NCI-H1694 (cell line): ENCODE data around the gene SLC6A19.

Source experiments
- DNase-seq: peaks from one replicate; lab custom pipeline; 2025; lab: John Stamatoyannopoulos, UW

Gene SLC6A19

DNA sequence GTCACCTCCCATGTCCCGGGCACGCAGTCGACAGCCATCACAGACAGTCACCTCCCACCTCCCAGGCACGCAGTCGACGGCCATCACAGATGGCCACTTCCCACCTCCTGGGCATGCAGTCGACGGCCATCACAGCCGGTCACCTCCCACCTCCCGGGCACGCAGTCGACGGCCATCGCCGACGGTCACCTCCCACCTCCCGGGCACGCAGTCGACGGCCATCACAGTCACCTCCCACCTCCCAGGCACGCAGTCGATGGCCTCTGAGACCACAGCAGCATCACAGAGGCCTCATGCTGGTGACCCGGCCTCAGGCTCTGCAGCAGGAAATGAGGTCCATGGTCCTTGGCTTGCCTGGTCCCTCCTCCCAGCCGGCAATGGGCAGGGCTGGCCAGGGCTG lies 5.5 kb upstream of the SLC6A19 start:
- no peak for DNase-seq

GRCh38 chr5:1196562-1196961 lies 4.8 kb upstream of the SLC6A19 start:
- no peak for DNase-seq

- DNase-seq = no peak
These were observed 3.3 kb upstream of the SLC6A19 start for GRCh38 chr5:1197876-1198666.

DNA sequence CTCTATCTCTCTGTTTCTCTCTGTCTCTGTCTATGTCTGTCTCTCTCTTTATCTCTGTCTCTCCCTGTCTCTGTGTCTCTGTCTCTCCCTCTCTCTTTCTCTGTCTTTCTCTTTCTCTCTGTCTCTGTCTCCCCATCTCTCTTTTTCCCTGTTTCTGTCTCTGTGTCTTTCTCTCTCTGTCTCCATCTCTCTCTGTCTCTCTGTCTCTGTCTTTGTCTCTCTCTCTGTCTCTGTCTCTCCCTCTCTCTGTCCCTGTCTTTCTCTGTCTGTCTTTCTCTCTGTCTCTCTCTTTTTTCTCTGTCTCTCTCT lies 2.1 kb upstream of the SLC6A19 start:
- no peak for DNase-seq

- no peak for DNase-seq
These were observed 1.5 kb upstream of the SLC6A19 start for GRCh38 chr5:1199649-1200494.

DNA sequence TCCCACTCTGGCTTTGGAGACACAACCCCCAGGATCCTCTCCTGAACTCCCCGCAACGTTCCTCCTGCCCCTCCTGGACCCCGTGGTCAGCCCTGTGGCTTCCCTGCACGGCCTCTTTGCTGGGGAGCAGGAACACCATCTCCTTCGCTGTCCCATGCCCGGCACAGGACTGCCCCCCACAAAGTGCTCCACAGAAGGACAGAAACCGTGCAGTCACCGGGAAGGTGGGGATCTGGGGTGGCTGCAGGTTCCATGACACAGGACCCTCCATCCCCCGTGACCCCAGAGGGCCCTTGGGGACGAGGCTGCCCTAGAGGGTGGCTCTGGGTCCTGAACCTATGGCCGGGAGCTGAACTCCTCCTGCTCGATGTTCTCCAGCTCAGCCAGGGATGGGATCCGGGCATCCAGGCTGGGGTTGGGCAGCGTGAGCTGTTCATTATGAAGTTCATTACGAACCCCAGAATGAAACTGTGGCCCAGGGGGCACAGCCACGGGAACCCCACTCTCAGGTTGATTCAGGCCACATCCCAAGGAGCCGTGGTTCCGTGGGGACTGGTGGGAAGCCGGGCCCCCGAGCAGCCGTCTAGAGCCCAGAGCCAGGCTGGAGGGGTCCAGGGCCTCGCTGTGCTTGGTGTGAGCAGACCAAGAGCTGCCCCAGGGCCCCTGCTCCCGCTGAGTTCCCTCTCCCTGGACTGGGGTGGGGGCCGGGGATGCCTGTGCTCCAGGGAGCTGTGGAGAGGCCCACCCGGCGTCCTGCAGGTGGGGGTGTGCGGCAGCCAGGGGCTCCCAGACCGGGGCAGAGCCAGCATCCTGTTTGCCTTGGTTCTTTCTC lies 684 bp upstream of the SLC6A19 start:
- DNase-seq = no peak

GRCh38 chr5:1202026-1202797 lies 817 bp downstream of the SLC6A19 start:
- no peak for DNase-seq

- no peak for DNase-seq
These were observed 1.4 kb downstream of the SLC6A19 start for GRCh38 chr5:1202798-1203185.

GRCh38 chr5:1203311-1203967 lies 2.0 kb downstream of the SLC6A19 start:
- DNase-seq = no peak

DNA sequence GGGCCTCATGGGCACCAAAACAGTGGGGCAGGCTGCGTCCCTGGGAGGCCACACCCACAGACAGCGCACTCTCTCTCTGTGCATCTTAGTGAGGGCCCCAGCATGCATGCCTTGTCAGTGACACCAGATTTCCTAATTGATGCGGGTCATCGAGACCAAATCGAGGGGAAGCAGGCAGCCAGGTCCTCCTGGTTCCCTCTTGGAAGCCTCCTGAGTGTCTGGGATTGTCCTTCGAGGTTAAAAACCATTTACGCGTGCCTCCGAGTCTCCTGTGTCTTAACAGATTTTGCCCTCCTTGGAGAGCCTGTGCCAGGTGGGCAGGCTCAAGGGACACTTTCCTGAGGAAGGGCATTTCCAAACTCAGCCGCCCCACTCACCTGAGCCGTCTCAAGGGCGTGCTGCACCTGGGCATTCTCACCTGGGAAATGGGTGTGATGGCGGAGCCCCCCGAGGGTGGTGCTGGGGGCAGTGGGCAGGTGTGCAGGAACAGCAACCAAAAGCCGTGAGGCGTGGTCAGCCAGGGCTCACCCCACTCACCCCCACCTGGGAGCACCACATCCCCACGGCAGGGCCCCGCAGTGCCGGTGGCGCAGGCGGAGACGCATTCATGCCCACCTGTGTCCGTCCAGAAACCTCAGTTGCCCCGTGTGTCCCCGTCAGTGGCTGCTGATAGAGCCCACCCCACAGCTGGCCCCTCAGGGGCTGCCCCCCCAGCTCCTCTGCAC lies 2.7 kb downstream of the SLC6A19 start:
- no peak for DNase-seq

GRCh38 chr5:1204693-1205242 lies 3.4 kb downstream of the SLC6A19 start:
- peak; percentile 59 for DNase-seq

- DNase-seq = no peak
These were observed 4.1 kb downstream of the SLC6A19 start for GRCh38 chr5:1205255-1206180.

DNA sequence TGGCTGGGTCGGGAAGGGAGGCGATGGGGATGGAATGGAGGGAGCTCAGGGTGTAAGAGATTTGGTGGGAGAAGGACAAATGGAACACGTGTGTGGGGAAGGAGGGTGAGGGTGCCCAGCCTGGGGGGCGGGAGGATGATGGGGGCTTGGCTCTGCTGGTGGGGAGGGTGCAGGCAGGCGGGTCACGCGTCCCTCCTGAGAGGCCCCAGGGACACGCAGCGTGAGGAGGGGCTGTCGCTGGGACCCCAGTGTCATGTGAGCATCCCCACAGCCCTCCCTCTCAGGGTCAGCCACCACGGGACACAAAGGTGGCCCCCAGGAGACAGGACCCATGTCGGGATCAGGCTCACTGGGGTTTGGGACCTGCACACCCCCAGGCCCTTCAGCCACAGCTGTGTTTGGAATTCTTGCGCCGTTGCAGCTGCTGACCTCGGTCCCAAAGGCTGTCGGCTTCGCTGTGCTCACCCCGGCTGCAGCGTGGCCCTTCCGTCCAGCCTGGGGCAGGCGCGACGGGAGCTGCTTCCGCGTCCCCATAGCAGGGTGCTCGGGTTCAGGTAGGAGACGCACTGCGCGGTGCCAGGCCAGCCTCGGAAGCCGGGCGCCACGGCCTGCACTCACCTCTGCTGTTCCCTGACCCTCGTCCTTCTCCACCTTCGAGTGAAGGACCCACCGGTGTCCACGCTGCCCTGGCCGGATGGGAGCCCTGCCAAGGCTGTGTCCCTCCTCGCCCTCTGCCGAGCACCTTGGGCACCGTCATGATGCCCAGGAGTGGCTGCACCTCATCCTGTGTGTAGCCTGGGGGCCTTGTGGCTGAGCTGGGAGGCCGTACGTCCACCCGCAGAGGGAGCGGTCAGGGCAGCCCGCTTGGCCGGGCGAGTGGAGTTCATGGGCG lies 5.4 kb downstream of the SLC6A19 start:
- no peak for DNase-seq

- DNase-seq = no peak
These were observed 6.2 kb downstream of the SLC6A19 start for GRCh38 chr5:1207555-1207954.

DNA sequence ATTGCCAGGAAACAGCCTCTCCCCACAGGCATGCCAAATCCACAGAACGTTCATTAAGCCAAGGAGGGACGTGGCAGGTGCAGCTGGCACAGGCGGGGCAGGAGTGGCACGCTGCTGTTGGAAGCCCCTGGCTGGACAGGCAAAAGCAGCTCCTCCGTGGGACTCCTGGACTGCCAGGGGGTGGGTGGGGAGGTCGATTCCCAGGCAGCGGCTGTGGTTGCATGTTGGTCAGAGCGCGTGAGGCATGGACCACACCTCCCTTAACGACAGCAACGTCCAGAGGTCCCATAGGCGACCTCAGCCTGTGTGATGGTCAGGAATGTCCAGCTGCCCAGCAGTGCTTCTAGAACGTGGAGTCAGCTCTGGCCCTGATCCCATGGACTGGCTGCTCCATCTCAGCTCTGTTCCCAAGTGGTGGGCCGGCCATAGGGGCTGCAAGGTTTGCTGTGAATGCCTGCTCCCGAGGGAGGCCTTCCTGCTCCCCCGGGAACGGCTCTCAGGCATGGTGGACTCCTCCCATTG lies 6.9 kb downstream of the SLC6A19 start:
- DNase-seq = no peak

DNA sequence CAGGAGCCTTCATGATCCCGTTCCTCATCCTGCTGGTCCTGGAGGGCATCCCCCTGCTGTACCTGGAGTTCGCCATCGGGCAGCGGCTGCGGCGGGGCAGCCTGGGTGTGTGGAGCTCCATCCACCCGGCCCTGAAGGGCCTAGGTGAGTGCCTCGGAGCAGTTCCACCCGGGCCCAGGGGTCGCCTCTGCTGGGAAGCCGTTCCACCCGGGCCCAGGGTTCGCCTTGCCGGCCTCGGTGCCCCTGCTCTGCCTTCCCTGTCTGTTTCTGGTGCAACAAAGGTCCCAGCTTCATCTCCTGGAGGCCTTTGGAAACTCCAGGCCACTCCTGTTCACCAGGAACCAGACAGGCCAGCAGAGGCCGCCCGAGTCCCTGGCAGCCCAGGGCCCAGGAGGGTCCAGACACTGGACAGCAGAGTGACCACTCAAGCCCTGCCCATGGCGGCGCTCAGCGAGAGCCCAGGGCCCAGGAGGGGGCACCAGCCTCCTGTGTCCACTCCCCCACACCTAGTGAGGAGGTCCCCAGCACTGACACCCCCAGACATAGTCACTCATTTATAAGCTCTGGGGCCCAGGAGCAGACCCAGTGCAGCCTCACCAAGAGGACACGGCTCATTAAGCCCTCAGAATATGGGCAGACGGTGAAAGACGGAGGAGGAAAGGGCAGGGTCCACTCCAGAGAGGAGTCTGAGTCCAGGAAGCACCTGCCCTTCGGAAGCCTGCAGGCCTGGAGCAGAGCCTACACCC lies 7.5 kb downstream of the SLC6A19 start:
- DNase-seq = no peak

- no peak for DNase-seq
These were observed 8.1 kb downstream of the SLC6A19 start for GRCh38 chr5:1209489-1209852.
